ENCODE data around the gene CYP4F8.
"Not testable (repeated sequence)": the region's sequence is repeated elsewhere in the genome, so short reads cannot be mapped to it uniquely, and the experiment has no call there.

The CYP4F8 gene

GRCh38 chr19:15633082-15633835, 18.2 kb downstream of the CYP4F8 start:
- no peaks in the 10 kb centered on the region for H3K4me1 Mint-ChIP-seq (ENCODE audit: low read depth)
- no peaks in the 10 kb centered on the region for H3K9me3 Mint-ChIP-seq (ENCODE audit: low read depth)
- H3K27ac Mint-ChIP-seq, result no peak overlapping the region
- peaks cover 18% of the 10 kb centered on the region for H3K27me3 Mint-ChIP-seq
- H3K36me3 Mint-ChIP-seq, result no peaks in the 10 kb centered on the region
- no peak overlapping the region for H3K4me3 Mint-ChIP-seq

- H3K9me3 Mint-ChIP-seq (ENCODE audit: low read depth), result no peaks in the 10 kb centered on the region
- H3K4me3 Mint-ChIP-seq, result no peak overlapping the region
- H3K27ac Mint-ChIP-seq, result no peak overlapping the region
- H3K27me3 Mint-ChIP-seq, result peaks cover 15% of the 10 kb centered on the region
- no peaks in the 10 kb centered on the region for H3K36me3 Mint-ChIP-seq
- H3K4me1 Mint-ChIP-seq (ENCODE audit: low read depth), result no peaks in the 10 kb centered on the region
Observed at GRCh38 chr19:15634105-15634504, 19.1 kb downstream of the CYP4F8 start.

DNA sequence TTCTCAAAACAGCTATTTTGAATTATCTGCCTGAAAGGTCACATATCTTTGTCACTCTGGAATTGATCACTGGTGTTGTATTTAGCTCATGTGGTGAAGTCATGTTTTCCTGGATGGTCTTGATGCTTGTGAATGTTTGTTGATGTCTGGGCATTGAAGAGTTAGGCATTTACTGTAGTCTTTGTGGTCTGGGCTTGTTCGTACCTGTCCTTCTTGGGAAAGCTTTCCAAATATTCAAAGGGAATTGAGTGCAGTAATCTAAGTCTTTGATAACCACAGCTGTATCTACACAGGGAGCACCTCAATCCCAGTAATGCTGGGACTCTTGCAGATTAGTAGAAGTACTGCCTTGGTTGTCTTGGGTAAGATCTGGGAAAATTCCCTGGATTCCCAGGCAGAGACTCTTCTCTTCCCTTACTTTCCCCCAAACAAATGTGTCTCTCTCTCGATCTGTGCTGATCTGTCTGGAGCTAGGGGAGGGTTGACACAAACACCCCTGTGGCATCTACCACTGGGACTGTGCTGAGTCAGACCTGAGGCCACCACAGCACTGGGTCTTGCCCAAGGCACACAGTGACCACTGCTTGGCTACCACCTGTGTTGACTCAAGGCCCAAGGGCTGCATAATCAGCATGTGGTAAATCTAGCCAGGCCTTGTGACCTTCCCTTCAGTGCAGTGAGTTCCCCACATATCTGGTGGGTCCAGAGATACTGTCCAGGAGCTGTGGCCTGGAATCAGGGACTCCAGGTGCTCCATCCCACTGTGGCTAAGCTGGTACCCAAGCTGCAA, 20.2 kb downstream of the CYP4F8 start:
- H3K4me3 Mint-ChIP-seq, result no peak overlapping the region
- H3K4me1 Mint-ChIP-seq (ENCODE audit: low read depth), result no peaks in the 10 kb centered on the region
- no peaks in the 10 kb centered on the region for H3K9me3 Mint-ChIP-seq (ENCODE audit: low read depth)
- H3K27me3 Mint-ChIP-seq, result peaks cover 13% of the 10 kb centered on the region
- no peak overlapping the region for H3K27ac Mint-ChIP-seq
- no peaks in the 10 kb centered on the region for H3K36me3 Mint-ChIP-seq

DNA sequence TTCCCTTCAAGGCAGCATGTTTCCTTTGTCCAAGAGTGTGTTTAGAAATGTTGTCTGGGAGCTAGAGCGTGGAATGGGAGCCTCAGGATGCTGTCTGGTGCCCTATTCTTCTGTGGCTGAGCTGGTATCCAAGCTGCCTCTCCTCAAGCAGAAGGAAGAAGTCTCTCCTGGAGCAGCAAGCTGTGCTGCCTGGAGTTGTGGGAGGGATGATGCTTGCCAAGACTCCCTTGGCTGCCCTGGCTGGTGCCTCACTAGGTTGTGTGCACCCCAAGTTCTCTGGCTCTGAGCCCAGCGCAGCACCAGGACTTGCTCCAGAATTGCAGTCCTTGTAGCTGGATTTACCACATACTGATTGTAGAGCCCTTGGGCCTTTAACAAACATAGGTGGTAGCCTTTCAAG, 21.0 kb downstream of the CYP4F8 start:
- H3K4me1 Mint-ChIP-seq (ENCODE audit: low read depth), result no peaks in the 10 kb centered on the region
- no peak overlapping the region for H3K4me3 Mint-ChIP-seq
- H3K36me3 Mint-ChIP-seq, result no peaks in the 10 kb centered on the region
- no peak overlapping the region for H3K27ac Mint-ChIP-seq
- no peaks in the 10 kb centered on the region for H3K9me3 Mint-ChIP-seq (ENCODE audit: low read depth)
- H3K27me3 Mint-ChIP-seq, result peaks cover 11% of the 10 kb centered on the region

GRCh38 chr19:15639596-15639995, 24.6 kb downstream of the CYP4F8 start:
- Mint-ChIP-seq H3K36me3 (no peaks in the 10 kb centered on the region), H3K4me3 (no peak overlapping the region), H3K9me3 (ENCODE audit: low read depth) (no peaks in the 10 kb centered on the region), H3K27me3 (peaks cover 5% of the 10 kb centered on the region), H3K4me1 (ENCODE audit: low read depth) (peaks cover 3% of the 10 kb centered on the region), H3K27ac (no peak overlapping the region)

DNA sequence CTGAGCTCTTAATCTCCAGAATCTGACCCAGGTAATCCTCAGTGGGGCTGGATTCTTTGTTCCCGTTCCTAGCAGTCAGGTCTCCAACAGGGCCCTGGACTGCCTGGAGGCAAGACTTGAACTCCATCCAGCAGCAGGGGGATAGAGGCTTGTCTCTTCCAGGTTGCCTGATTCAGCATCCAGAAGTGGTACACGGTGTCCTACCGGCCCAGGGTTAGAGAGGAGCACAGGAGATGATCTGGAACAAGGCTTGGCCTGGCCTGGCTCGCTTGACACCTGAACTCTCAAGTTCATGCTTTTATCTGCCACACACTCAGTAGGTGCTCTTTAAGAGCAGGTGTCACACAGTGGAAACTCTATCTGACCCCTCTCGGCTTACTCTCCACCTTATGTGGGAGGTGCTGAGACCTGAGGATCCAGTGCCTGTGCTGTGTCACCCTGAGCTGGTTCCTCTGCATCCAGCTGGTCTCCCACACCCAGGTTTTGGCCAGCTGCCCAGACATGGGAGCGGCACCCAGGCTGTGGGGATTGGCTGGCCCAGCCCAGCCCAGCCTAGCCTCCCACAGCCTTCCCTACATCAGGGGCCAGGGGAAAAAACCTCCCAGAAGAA, 25.4 kb downstream of the CYP4F8 start, which contains the start of gene CYP4F3:
TSS of gene CYP4F3 (plus strand) at position 604 of the 610 bp plus-strand sequence. CDS start 519 bp downstream, outside the sequence.
- no peak within 1 kb of the TSS for H3K27ac Mint-ChIP-seq
- H3K9me3 Mint-ChIP-seq (ENCODE audit: low read depth), result no peaks in the 10 kb centered on the region
- H3K27me3 Mint-ChIP-seq, result peaks cover 2% of the 10 kb centered on the region
- H3K4me1 Mint-ChIP-seq (ENCODE audit: low read depth), result peaks cover 3% of the 10 kb centered on the region
- no peaks in the 10 kb centered on the region for H3K36me3 Mint-ChIP-seq
- H3K4me3 Mint-ChIP-seq, result no peak within 1 kb of the TSS

GRCh38 chr19:15640904-15641597, 26.0 kb downstream of the CYP4F8 start:
- no peaks in the 10 kb centered on the region for H3K9me3 Mint-ChIP-seq (ENCODE audit: low read depth)
- no peak overlapping the region for H3K4me3 Mint-ChIP-seq
- no peaks in the 10 kb centered on the region for H3K36me3 Mint-ChIP-seq
- peaks cover 3% of the 10 kb centered on the region for H3K27me3 Mint-ChIP-seq
- no peak overlapping the region for H3K27ac Mint-ChIP-seq
- H3K4me1 Mint-ChIP-seq (ENCODE audit: low read depth), result peaks cover 3% of the 10 kb centered on the region

- Mint-ChIP-seq H3K4me1 (ENCODE audit: low read depth) (peaks cover 3% of the 10 kb centered on the region), H3K36me3 (no peaks in the 10 kb centered on the region), H3K27me3 (peaks cover 6% of the 10 kb centered on the region), H3K9me3 (ENCODE audit: low read depth) (no peaks in the 10 kb centered on the region), H3K4me3 (no peak overlapping the region), H3K27ac (no peak overlapping the region)
Observed at GRCh38 chr19:15641901-15642491, 27.0 kb downstream of the CYP4F8 start.

DNA sequence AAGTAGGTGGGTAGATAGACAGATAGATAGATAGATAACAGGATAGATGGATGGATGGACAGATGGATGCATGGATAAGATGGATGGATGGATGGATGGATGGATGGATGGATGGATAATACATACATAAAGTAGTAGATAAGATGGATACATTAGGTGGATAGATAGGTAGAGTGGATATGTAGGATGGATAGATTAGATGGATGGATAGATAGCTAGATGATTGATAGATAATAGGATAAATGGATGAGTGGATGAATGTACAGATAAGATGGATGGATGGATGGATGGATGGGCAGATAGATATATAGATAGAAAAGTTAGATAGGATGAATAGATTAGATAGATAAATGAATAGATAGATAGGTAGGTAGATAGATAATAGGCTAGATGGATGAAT, 27.8 kb downstream of the CYP4F8 start:
- Mint-ChIP-seq H3K4me3 (no peak overlapping the region), H3K27me3 (peaks cover 4% of the 10 kb centered on the region), H3K4me1 (ENCODE audit: low read depth) (peaks cover 3% of the 10 kb centered on the region), H3K36me3 (no peaks in the 10 kb centered on the region), H3K27ac (no peak overlapping the region), H3K9me3 (ENCODE audit: low read depth) (no peaks in the 10 kb centered on the region)

- peaks cover 4% of the 10 kb centered on the region for H3K27me3 Mint-ChIP-seq
- H3K9me3 Mint-ChIP-seq (ENCODE audit: low read depth), result no peaks in the 10 kb centered on the region
- H3K4me1 Mint-ChIP-seq (ENCODE audit: low read depth), result peaks cover 3% of the 10 kb centered on the region
- no peak overlapping the region for H3K4me3 Mint-ChIP-seq
- no peaks in the 10 kb centered on the region for H3K36me3 Mint-ChIP-seq
- H3K27ac Mint-ChIP-seq, result no peak overlapping the region
Observed at GRCh38 chr19:15643387-15643786, 28.4 kb downstream of the CYP4F8 start.

DNA sequence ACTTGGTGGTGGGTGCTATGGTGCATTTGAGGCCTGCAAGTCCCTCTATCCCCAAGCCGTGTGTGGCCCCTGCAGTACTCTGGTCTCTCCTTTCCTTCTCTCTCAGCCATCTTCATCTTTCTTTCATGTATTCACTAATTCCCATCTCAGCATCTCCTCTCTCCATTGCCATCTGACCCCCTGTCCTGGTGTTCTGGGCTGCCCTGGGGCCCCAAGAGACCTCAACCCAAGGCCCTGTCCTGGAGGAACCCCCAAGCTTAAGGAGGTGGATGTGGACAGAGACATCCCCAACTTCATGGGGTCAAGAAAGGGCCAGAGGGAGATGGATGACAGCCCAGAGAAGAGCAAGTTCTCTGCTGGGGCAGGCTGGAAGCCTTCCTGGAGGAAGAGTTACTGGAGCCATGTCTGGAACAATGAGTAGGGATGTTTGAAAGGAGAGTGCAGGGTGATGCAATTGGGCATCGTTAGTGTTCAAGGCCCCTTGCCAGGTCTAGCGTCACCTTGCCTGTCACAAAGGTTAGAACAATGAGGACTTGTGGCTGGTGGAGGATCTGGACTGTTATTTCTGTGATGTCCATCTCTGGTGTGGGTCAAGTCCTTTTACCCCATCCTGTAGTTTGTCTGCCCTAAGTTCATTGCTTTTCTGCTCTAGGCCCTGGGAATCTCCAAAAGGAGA, 29.2 kb downstream of the CYP4F8 start:
- no peak overlapping the region for H3K27ac Mint-ChIP-seq
- H3K36me3 Mint-ChIP-seq, result no peaks in the 10 kb centered on the region
- H3K4me1 Mint-ChIP-seq (ENCODE audit: low read depth), result peaks cover 3% of the 10 kb centered on the region

GRCh38 chr19:15644816-15645215, 29.8 kb downstream of the CYP4F8 start:
- Mint-ChIP-seq H3K27me3 (peaks cover 8% of the 10 kb centered on the region), H3K4me1 (ENCODE audit: low read depth) (peaks cover 3% of the 10 kb centered on the region), H3K36me3 (no peaks in the 10 kb centered on the region), H3K9me3 (ENCODE audit: low read depth) (no peaks in the 10 kb centered on the region), H3K27ac (no peak overlapping the region), H3K4me3 (no peak overlapping the region)

More for the DNA sequence above, 29.2 kb downstream of the CYP4F8 start:
- H3K9me3 Mint-ChIP-seq (ENCODE audit: low read depth), result no peaks in the 10 kb centered on the region
- H3K27me3 Mint-ChIP-seq, result peaks cover 4% of the 10 kb centered on the region
- no peak overlapping the region for H3K4me3 Mint-ChIP-seq

- no peak overlapping the region for H3K27ac Mint-ChIP-seq
- H3K9me3 Mint-ChIP-seq (ENCODE audit: low read depth), result no peaks in the 10 kb centered on the region
Observed at GRCh38 chr19:15649526-15649925, 34.5 kb downstream of the CYP4F8 start.

DNA sequence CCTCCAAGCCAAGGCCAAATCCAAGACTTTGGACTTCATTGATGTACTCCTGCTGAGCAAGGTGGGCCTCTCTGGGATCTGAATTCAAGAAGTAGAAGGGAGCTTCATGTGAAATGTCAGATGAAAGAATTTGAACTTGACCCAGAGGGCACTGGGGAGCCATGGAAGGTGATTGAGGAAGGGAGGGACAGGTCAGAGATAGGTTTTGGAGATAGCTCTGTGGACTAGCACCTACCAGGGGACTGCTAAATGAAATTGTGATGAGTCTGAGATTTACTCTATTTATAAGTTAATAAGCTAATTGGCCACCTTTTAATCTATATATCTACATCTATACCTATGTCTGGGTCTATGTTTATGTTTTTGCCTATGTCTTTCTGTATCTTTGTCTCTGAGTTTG, 35.1 kb downstream of the CYP4F8 start:
- H3K36me3 Mint-ChIP-seq; H3K4me3 Mint-ChIP-seq; H3K27ac Mint-ChIP-seq; H3K4me1 Mint-ChIP-seq (ENCODE audit: low read depth); H3K9me3 Mint-ChIP-seq (ENCODE audit: low read depth): not testable (repeated sequence)
- peaks cover 31% of the 10 kb centered on the region for H3K27me3 Mint-ChIP-seq

More at GRCh38 chr19:15649526-15649925, 34.5 kb downstream of the CYP4F8 start:
- Mint-ChIP-seq H3K4me1 (ENCODE audit: low read depth) (no peaks in the 10 kb centered on the region), H3K4me3 (no peak overlapping the region), H3K36me3 (no peaks in the 10 kb centered on the region), H3K27me3 (peaks cover 26% of the 10 kb centered on the region)
